IMR-90 (cell line): ENCODE data around the gene XPO6. TPM values are rescaled to one million over a fixed set of nuclear protein-coding genes. Genes with fewer than 3 reads are reported as not detected.

Experiments
- ATAC-seq: fragments of 200-7000 bp; cut with Tn5 transposase; 2 replicates; pipeline ENCODE4 v1.9.1; 2020; ENCODE audit warnings: low read depth, mild to moderate bottlenecking, moderate library complexity
- BruUV-seq: library from RNA; stranded (reverse); fragments of 400-500 nt; replicated peaks from 2 replicates; lab custom pipeline; 2021; lab: Mats Ljungman, UMichigan
- CTCF ChIA-PET: fragments of 300-600 bp; formaldehyde crosslinking; extraction: SDS; loops from one replicate; lab custom pipeline; 2021; ENCODE audit warnings: antibody characterized with exemption; lab: Yijun Ruan, JAX
- POLR2A ChIA-PET: fragments of 300-600 bp; sonication (Branson Sonifier 250); formaldehyde crosslinking; loops from one replicate; lab custom pipeline; 2022; ENCODE audit warnings: antibody characterized with exemption; ENCODE audit not compliant: unreplicated experiment; lab: Charles Lee
- DNase-seq: peaks from one replicate; pipeline ENCODE4 v3.0.0; 2013
- H2AFZ ChIP-seq: replicated peaks from 2 replicates; pipeline ENCODE3; 2013; ENCODE audit warnings: low read length, mild to moderate bottlenecking; ENCODE audit not compliant: poor library complexity
- H2AK5ac ChIP-seq: 2 replicates; pipeline ENCODE4 v1.6.1; 2013; ENCODE audit warnings: low read depth, low read length, inconsistent platforms
- H2AK9ac ChIP-seq: replicated peaks from 2 replicates; pipeline ENCODE3; 2013; ENCODE audit warnings: mild to moderate bottlenecking, low read depth, low read length, moderate library complexity; ENCODE audit not compliant: poor library complexity
- H2BK120ac ChIP-seq: 2 replicates; pipeline ENCODE4 v1.6.1; 2013; ENCODE audit warnings: low read depth, low read length, inconsistent platforms
- H2BK15ac ChIP-seq: 3 replicates; pipeline ENCODE4 v1.6.1; 2013; ENCODE audit warnings: low read depth, low read length, inconsistent platforms
- H2BK20ac ChIP-seq: 2 replicates; pipeline ENCODE4 v1.6.1; 2013; ENCODE audit warnings: low read depth, mild to moderate bottlenecking, inconsistent platforms, low read length, moderate library complexity
- H2BK5ac ChIP-seq: 2 replicates; pipeline ENCODE4 v1.6.1; 2013; ENCODE audit warnings: mild to moderate bottlenecking, low read depth, low read length, inconsistent platforms; ENCODE audit not compliant: poor library complexity, severe bottlenecking
- H3K14ac ChIP-seq: replicated peaks from 2 replicates; pipeline ENCODE4 v1.6.1; 2013; ENCODE audit warnings: low read depth, low read length, inconsistent platforms
- H3K18ac ChIP-seq: 2 replicates; pipeline ENCODE4 v1.6.1; 2013; ENCODE audit warnings: low read depth, low read length, control low read depth
- H3K23ac ChIP-seq: 2 replicates; pipeline ENCODE4 v1.6.1; 2013; ENCODE audit warnings: low read depth, low read length, inconsistent platforms
- H3K27ac ChIP-seq: 2 replicates; pipeline ENCODE4 v1.5.1; 2013; ENCODE audit warnings: mild to moderate bottlenecking, control low read depth, low read length; ENCODE audit not compliant: insufficient read depth
- H3K27me3 ChIP-seq: 2 replicates; pipeline ENCODE4 v1.6.1; 2013; ENCODE audit warnings: low read length; ENCODE audit not compliant: control insufficient read depth, insufficient read depth
- H3K36me3 ChIP-seq: 2 replicates; pipeline ENCODE4 v1.6.1; 2013; ENCODE audit warnings: low read length, mixed read lengths; ENCODE audit not compliant: control insufficient read depth, insufficient read depth
- H3K4ac ChIP-seq: 2 replicates; pipeline ENCODE4 v1.6.1; 2013; ENCODE audit warnings: low read depth, low read length, inconsistent platforms
- H3K4me1 ChIP-seq: 2 replicates; pipeline ENCODE4 v1.6.1; 2013; ENCODE audit warnings: low read length, mixed read lengths; ENCODE audit not compliant: control insufficient read depth, insufficient read depth
- H3K4me2 ChIP-seq: 2 replicates; pipeline ENCODE4 v1.6.1; 2013; ENCODE audit warnings: low read depth, mild to moderate bottlenecking, control low read depth, low read length, moderate library complexity
- H3K4me3 ChIP-seq: 2 replicates; pipeline ENCODE4 v1.5.1; 2013; ENCODE audit warnings: low read depth, mild to moderate bottlenecking, control low read depth, low read length, moderate library complexity; ENCODE audit not compliant: insufficient read depth
- H3K56ac ChIP-seq: 2 replicates; pipeline ENCODE4 v1.6.1; 2013; ENCODE audit warnings: low read length, inconsistent platforms; ENCODE audit not compliant: insufficient read depth; ENCODE audit errors: extremely low read depth
- H3K79me1 ChIP-seq, 2 experiments: 2 replicates each; pipeline ENCODE4 v1.6.1; 2013; ENCODE audit warnings: low read length in 2 of 2, inconsistent platforms in 1 of 2, low read depth in 1 of 2
- H3K9ac ChIP-seq: 2 replicates; pipeline ENCODE4 v1.6.1; 2013; ENCODE audit warnings: low read depth, low read length, control low read depth
- H3K9me1 ChIP-seq: 2 replicates; pipeline ENCODE4 v1.6.1; 2013; ENCODE audit warnings: low read length, inconsistent platforms; ENCODE audit not compliant: insufficient read depth
- H3K9me3 ChIP-seq: 2 replicates; pipeline ENCODE4 v1.6.1; 2013; ENCODE audit warnings: low read length; ENCODE audit not compliant: control insufficient read depth, insufficient read depth
- H4K20me1 ChIP-seq: 2 replicates; pipeline ENCODE4 v1.6.1; 2013; ENCODE audit warnings: low read length, inconsistent platforms; ENCODE audit not compliant: insufficient read depth
- H4K5ac ChIP-seq: 2 replicates; pipeline ENCODE4 v1.6.1; 2013; ENCODE audit warnings: mild to moderate bottlenecking, low read depth, low read length, control low read depth
- H4K8ac ChIP-seq, 2 experiments: 2 replicates each; pipeline ENCODE4 v1.6.1; 2013; ENCODE audit warnings: low read depth in 2 of 2, low read length in 2 of 2, control low read depth in 1 of 2, inconsistent platforms in 1 of 2
- H4K91ac ChIP-seq: 2 replicates; pipeline ENCODE4 v1.6.1; 2013; ENCODE audit warnings: low read depth, low read length, inconsistent platforms; ENCODE audit not compliant: insufficient read depth
- CHD1 ChIP-seq: IDR thresholded peaks from 2 replicates; pipeline ENCODE4 v1.6.1; 2012; ENCODE audit warnings: low read depth, low read length, improper control_type of control experiment
- MAZ ChIP-seq: IDR thresholded peaks from 2 replicates; pipeline ENCODE4 v1.6.1; 2012; ENCODE audit warnings: low read depth, mild to moderate bottlenecking, low read length, improper control_type of control experiment, moderate library complexity, borderline replicate concordance
- MXI1 ChIP-seq: IDR thresholded peaks from 2 replicates; pipeline ENCODE4 v1.6.1; 2012; ENCODE audit warnings: low read depth, mild to moderate bottlenecking, low read length, moderate library complexity, borderline replicate concordance
- NFE2L2 ChIP-seq: fragments of 150-350 bp; IDR thresholded peaks from 2 replicates; pipeline ENCODE4 v1.6.1; 2016; ENCODE audit warnings: low read depth, mild to moderate bottlenecking, low read length
- POLR2A ChIP-seq: IDR thresholded peaks from 2 replicates; pipeline ENCODE4 v1.6.1; 2012; ENCODE audit warnings: mild to moderate bottlenecking, low read depth, low read length
- RAD21 ChIP-seq: IDR thresholded peaks from 2 replicates; pipeline ENCODE4 v1.6.1; 2012; ENCODE audit warnings: low read length, improper control_type of control experiment
- RFX5 ChIP-seq: IDR thresholded peaks from 2 replicates; pipeline ENCODE4 v1.8.0; 2012; ENCODE audit warnings: low read depth, mild to moderate bottlenecking, low read length, moderate library complexity
- USF2 ChIP-seq: fragments of 150-350 bp; IDR thresholded peaks from 2 replicates; pipeline ENCODE4 v1.6.1; 2017; ENCODE audit warnings: mild to moderate bottlenecking, antibody characterized with exemption, low read length, low read depth
- WGBS, 2 experiments: methylation state at CpG; one replicate each; pipeline versions ENCODE4 v1.1.5 to v1.1.7; 2013; ENCODE audit warnings: missing lambda C conversion rate in 2 of 2; ENCODE audit not compliant: insufficient read length in 1 of 2; ENCODE audit errors: extremely low coverage in 2 of 2; 5-methylcytosine and 5-hydroxymethylcytosine counted together
- dilution Hi-C: fragments of 300-500 bp; cut with HindIII; formaldehyde crosslinking; loops from one replicate; pipeline ENCODE4 v1.14.3; 2018; ENCODE audit warnings: low sequenced_read_pairs; ENCODE audit not compliant: unreplicated experiment
- in situ Hi-C: fragments of 300-500 bp; cut with MboI; formaldehyde crosslinking; loops from 3 replicates; pipeline ENCODE4 v1.14.3; 2019; ENCODE audit warnings: low sequenced_read_pairs, inconsistent platforms, mixed read lengths
- intact Hi-C: fragments of 100-400 bp; cut with micrococcal nuclease; formaldehyde crosslinking; loops from 2 replicates; pipeline ENCODE4 v1.10.0; 2022
- polyA plus RNA-seq, 3 experiments: library from polyadenylated mRNA; depleted of rRNA; stranded (reverse); fragments of >200 nt; gene quantifications; 2 replicates each; pipeline ENCODE4 v1.2.3, GENCODE V29; 2012; ENCODE audit warnings: low replicate concordance in 1 of 3
- total RNA-seq: library from RNA; depleted of rRNA; stranded (reverse); fragments of >200 nt; gene quantifications from 2 replicates; pipeline ENCODE4 v1.2.3, GENCODE V29; 2012
- TF ChIP-seq, protein P1 (sequence below): conservative IDR thresholded peaks from 2 replicates; pipeline ENCODE4 v1.5.1; 2012; ENCODE audit warnings: mild to moderate bottlenecking, low read depth, low read length, improper control_type of control experiment
- TF ChIP-seq, protein P2 (sequence below): fragments of 150-350 bp; IDR thresholded peaks from 2 replicates; pipeline ENCODE4 v1.6.1; 2016; ENCODE audit warnings: low read depth, mild to moderate bottlenecking, low read length, moderate library complexity, borderline replicate concordance

The XPO6 gene
- total and polyA plus RNA-seq, 2 of the 4 experiments (the other 2 are of a cell fraction): 108 to 184 TPM

DNA sequence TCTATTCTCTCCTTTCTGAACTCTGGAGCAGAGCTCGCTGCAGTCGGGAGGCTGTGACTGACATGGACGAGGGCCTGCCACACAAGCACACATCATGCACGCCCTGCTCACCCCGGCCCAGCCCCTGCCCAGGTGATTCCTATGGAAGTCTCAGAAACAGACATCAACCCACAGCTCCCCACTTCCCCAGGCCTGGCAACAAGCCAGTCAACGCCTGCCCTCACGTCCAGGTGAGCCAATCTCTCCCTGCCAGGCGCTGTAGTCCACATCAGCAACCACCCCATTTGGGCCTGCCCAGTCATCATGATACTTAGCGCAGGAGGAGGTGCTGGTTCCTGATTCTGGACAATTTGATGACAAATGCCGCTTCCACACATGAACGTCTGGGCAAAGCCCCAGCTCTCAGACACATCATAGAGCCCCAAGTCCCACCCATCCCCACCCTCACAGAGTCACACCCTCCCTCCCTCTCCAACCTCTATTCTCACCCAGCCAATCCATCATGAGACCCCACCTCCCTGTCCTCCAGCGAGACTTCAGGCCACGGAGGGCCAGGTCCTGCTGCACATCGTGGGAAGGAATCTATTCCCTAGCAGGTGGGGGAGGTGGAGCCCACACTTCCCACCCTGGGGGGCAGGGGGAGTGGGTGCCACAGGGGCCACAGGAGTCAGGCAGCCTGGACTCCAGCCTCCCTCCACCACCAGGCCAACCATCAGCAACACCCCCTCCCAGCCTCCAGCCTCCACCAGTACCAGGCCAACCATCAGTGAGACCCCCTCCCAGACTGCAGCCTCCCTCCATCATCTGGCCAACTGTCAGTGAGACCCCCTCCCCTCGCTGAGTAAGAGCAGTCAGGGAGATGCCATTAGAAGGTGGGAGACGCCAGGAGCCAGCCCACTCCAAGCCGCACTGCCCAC is 114.5 kb downstream of the XPO6 start:
- Histone ChIP-seq H2AFZ (no peak overlapping the region), H2AK9ac (no peak overlapping the region), H3K4me1 (no peaks in the 10 kb centered on the region), H4K8ac (no peak overlapping the region), H2BK5ac (no peak overlapping the region), H2AK5ac (no peak overlapping the region), H3K14ac (no peak overlapping the region), H4K20me1 (peaks cover 22% of the 10 kb centered on the region), H3K4me2 (no peak overlapping the region), H3K9me3 (no peaks in the 10 kb centered on the region), H3K18ac (no peak overlapping the region), H2BK15ac (no peak overlapping the region), H4K91ac (no peak overlapping the region), H2BK20ac (no peak overlapping the region), H3K23ac (no peak overlapping the region), H3K27me3 (no peaks in the 10 kb centered on the region), H3K79me1 (peaks cover 10 to 32% of the 10 kb centered on the region in 2 experiments; a peak in 2 of 4 replicates), H3K9me1 (no peaks in the 10 kb centered on the region; the same call in 1 of the 2 replicates), H3K56ac (no peak overlapping the region), H4K5ac (no peak overlapping the region), H3K36me3 (peaks cover 62% of the 10 kb centered on the region), H3K9ac (no peak overlapping the region), H2BK120ac (no peak overlapping the region), H3K27ac (no peak overlapping the region), H3K4ac (no peak overlapping the region), H3K4me3 (no peak overlapping the region)
- dilution Hi-C loops: no loop called here
- no peak for ATAC-seq
- intact Hi-C loops: no loop called here
- in situ Hi-C loops: no loop called here
- 77% methylated on average over 5 of the region's 17 CpGs; no CpG with 5 or more reads in 1 of the 2 experiments for WGBS, 2 experiments
- BruUV-seq: no TSS peak
- TF ChIP-seq CHD1: no peak
- no peak for TF ChIP-seq USF2
- no peak for TF ChIP-seq MAZ
- TF ChIP-seq RAD21: no peak
- no peak for TF ChIP-seq POLR2A
- TF ChIP-seq, protein P1, sequence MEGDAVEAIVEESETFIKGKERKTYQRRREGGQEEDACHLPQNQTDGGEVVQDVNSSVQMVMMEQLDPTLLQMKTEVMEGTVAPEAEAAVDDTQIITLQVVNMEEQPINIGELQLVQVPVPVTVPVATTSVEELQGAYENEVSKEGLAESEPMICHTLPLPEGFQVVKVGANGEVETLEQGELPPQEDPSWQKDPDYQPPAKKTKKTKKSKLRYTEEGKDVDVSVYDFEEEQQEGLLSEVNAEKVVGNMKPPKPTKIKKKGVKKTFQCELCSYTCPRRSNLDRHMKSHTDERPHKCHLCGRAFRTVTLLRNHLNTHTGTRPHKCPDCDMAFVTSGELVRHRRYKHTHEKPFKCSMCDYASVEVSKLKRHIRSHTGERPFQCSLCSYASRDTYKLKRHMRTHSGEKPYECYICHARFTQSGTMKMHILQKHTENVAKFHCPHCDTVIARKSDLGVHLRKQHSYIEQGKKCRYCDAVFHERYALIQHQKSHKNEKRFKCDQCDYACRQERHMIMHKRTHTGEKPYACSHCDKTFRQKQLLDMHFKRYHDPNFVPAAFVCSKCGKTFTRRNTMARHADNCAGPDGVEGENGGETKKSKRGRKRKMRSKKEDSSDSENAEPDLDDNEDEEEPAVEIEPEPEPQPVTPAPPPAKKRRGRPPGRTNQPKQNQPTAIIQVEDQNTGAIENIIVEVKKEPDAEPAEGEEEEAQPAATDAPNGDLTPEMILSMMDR: no peak
- no peak for TF ChIP-seq NFE2L2
- TF ChIP-seq, protein P2, sequence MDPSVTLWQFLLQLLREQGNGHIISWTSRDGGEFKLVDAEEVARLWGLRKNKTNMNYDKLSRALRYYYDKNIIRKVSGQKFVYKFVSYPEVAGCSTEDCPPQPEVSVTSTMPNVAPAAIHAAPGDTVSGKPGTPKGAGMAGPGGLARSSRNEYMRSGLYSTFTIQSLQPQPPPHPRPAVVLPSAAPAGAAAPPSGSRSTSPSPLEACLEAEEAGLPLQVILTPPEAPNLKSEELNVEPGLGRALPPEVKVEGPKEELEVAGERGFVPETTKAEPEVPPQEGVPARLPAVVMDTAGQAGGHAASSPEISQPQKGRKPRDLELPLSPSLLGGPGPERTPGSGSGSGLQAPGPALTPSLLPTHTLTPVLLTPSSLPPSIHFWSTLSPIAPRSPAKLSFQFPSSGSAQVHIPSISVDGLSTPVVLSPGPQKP: no peak
- TF ChIP-seq RFX5: no peak
- no peak for TF ChIP-seq MXI1
- ChIA-PET POLR2A (no interaction called here), CTCF (no interaction called here)
- no peak for DNase-seq
